Stimulated activated CD4-positive, alpha-beta T cell treated with anti-CD3 and anti-CD28 coated beads, TNF-alpha, amount 100 ng/mL, for 48 hours (primary cell): ENCODE data around the gene DHRS1.
A peak's percentile ranks its signal among the peaks of the same experiment; 100 is the strongest.
"Not testable (repeated sequence)": the region's sequence is repeated elsewhere in the genome, so short reads cannot be mapped to it uniquely, and the experiment has no call there.

Source experiments
- DNase-seq, 3 donors: peaks; one replicate each; pipeline ENCODE4 v3.0.0-alpha.2; 2020; ENCODE audit warnings: low read depth in 3 of 3

Gene DHRS1

DNA sequence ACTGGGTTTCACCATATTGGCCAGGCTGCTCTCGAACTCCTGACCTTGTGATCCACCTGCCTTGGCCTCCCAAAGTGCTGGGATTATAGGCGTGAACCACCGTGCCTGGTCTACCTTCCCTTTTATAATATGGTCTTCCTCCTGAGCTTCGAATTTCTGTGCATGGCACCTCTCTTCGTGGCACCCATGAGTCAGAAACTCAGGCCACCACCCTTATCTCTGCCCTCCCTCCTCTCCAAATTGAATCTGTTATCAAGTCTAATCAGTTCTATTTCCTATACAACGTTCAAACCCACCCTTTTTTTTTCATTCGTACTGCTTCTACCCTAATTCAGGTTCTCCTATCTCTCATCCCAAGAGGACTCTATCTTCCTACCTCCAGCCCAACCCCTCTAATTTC, 52.2 kb downstream of the DHRS1 start:
- no peak for DNase-seq

DNA sequence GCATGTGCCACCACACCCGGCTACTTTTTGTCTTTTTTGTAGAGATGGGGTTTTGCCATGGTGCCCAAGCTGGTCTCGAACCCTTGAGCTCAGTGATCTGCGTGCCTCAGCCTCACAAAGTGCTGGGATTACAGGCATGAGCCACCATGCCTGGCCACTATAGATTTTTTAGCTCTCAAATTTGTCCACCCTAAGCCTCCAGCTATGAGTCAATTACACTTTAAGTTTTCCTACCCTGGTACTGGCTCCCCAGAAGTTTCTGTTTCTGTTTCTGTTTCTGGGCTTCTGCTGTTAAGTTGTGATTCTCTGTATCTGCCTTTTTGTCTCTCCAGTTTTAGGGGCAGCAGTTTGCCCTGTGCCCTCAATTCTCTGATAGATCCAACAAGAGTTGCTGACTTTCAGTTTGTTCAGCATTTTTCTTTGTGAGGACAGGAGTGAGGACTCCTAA, 52.8 kb downstream of the DHRS1 start:
- no peak for DNase-seq

DNA sequence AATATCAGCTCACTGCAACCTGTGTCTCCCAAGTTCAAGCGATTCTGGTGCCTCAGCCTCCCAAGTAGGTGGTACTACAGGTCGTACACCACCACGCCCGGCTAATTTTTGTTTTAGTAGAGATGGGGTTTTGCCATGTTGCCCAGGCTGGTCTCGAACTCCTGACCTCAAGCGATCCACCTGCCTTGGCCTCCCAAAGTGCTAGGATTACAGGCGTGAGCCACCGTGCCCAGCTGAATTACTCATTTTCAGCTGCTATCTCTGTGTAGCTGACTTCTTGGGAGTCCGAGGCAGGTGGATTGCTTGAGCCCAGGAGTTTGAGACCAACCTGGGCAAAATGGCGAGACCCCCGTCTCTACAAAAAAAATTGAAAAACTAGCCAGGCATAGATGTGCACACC, 54.2 kb downstream of the DHRS1 start:
- DNase-seq, result not testable (repeated sequence)

DNA sequence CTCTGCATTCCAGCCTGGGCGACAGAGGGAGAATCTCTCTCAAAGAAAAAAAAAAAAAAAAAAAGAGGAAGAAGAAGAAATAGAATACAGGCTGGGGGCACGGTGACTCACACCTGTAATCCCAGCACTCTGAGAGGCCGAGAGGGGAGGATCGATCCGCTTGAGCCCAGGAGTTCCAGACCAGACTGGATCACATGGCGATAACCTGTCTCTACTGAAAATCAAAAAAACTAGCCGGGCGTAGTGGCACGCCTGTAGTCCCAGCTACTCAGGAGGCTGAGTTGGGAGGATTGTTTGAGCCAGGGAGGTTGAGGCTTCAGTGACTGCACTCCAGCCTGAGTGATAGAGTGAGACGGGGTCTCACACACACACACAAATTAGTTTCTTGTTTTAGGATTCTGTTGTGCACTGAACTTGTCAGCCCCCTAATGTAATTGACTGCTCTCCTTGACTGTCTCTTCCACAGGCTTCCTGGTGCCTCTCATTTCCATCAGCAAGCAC, 56.2 kb downstream of the DHRS1 start:
- no peak for DNase-seq

DNA sequence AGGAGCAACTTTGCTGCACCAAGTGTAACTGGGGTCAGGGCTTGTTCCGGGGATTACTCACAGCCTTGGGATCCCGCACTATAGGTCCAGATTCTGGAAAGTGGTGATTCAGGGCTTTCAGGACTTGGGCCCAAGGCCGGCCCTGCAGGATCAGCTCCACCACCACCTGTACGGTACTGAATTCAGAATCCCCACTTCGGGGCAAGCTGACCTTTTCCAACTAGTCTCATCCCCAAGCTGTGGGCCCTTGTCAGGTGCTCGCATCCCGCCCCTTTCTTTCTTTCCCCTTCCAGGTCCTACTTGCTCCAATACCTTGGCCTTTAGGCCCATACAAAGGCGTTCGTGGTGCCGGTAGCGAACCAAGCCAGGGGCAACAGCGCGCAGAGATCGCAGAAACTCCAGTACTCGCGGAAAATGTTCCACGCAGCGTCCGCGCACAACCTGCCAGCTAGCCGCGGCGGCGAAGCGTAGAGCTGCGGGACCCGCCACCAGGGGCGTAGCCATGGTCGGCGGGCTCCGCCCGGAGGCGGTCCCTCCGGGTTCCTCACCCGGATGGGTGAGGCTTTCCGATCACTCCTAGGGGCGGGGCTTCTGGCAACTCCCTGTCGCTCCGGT, 57.6 kb downstream of the DHRS1 start:
- DNase-seq, result peak; percentile 82 to 98 (median 86)
